ENCODE measurements around the gene RALGAPB.
"Not testable (repeated sequence)": the region's sequence is repeated elsewhere in the genome, so short reads cannot be mapped to it uniquely, and the experiment has no call there.

The RALGAPB gene

GRCh38 chr20:38461569-38461968 lies 11.1 kb upstream of the RALGAPB start:
- not testable (repeated sequence) for H3K4me1 ChIP-seq (ENCODE audit: low read depth, poor library complexity, severe bottlenecking); H3K4me3 ChIP-seq (IDR thresholded peaks at IDR 0.05; ENCODE audit: insufficient read depth, low read depth, low read length); H2AFZ ChIP-seq (ENCODE audit: low read depth); H3K4me2 ChIP-seq; H3K27me3 ChIP-seq (ENCODE audit: insufficient read depth, low read depth); H3K79me2 ChIP-seq (ENCODE audit: insufficient read depth, low read depth); H3K27ac ChIP-seq; H4K20me1 ChIP-seq (ENCODE audit: insufficient read depth); H3K36me3 ChIP-seq (ENCODE audit: insufficient read depth); H3K9ac ChIP-seq

DNA sequence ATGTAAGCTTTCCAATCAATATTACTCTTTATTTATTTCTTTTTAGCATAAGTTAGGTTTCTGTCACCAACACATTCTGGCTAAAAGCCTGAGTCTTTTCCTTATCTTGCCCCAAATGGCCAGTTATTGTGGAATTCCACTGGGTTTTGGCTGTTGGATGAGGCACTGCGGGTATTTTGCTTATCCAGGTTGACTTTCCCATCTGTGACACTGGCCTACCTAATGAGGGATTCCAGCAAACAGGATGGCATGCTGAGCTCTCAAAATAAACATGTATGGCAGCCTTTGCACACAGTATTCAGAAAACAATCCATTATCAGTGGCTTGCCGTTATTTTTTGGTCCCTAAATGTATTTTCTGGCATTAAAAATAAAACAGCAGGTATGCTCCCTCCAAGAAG lies 6.5 kb upstream of the RALGAPB start:
- Histone ChIP-seq H3K27ac (no peak overlapping the region), H3K27me3 (ENCODE audit: insufficient read depth, low read depth) (no peaks in the 10 kb centered on the region; the same call in 1 of the 2 replicates), H3K9ac (no peak overlapping the region), H3K4me3 (IDR thresholded peaks at IDR 0.05; ENCODE audit: insufficient read depth, low read depth, low read length) (no peak overlapping the region), H3K4me1 (ENCODE audit: low read depth, poor library complexity, severe bottlenecking) (no peaks in the 10 kb centered on the region), H2AFZ (ENCODE audit: low read depth) (no peak overlapping the region), H4K20me1 (ENCODE audit: insufficient read depth) (no peaks in the 10 kb centered on the region), H3K36me3 (ENCODE audit: insufficient read depth) (no peaks in the 10 kb centered on the region), H3K79me2 (ENCODE audit: insufficient read depth, low read depth) (no peaks in the 10 kb centered on the region), H3K4me2 (no peak overlapping the region)
- TF ChIP-seq, protein P1, sequence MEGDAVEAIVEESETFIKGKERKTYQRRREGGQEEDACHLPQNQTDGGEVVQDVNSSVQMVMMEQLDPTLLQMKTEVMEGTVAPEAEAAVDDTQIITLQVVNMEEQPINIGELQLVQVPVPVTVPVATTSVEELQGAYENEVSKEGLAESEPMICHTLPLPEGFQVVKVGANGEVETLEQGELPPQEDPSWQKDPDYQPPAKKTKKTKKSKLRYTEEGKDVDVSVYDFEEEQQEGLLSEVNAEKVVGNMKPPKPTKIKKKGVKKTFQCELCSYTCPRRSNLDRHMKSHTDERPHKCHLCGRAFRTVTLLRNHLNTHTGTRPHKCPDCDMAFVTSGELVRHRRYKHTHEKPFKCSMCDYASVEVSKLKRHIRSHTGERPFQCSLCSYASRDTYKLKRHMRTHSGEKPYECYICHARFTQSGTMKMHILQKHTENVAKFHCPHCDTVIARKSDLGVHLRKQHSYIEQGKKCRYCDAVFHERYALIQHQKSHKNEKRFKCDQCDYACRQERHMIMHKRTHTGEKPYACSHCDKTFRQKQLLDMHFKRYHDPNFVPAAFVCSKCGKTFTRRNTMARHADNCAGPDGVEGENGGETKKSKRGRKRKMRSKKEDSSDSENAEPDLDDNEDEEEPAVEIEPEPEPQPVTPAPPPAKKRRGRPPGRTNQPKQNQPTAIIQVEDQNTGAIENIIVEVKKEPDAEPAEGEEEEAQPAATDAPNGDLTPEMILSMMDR (conservative IDR thresholded peaks at IDR 0.05; ENCODE audit: low read depth, low read length) = no peak

GRCh38 chr20:38466983-38467382 lies 5.7 kb upstream of the RALGAPB start:
- H4K20me1 ChIP-seq (ENCODE audit: insufficient read depth) = no peaks in the 10 kb centered on the region
- H2AFZ ChIP-seq (ENCODE audit: low read depth) = no peak overlapping the region
- H3K27me3 ChIP-seq (ENCODE audit: insufficient read depth, low read depth) = no peaks in the 10 kb centered on the region; the same call in 1 of the 2 replicates
- no peak overlapping the region for H3K9ac ChIP-seq
- H3K4me3 ChIP-seq (IDR thresholded peaks at IDR 0.05; ENCODE audit: insufficient read depth, low read depth, low read length) = no peak overlapping the region
- TF ChIP-seq, protein P1 (conservative IDR thresholded peaks at IDR 0.05; ENCODE audit: low read depth, low read length) = no peak
- H3K36me3 ChIP-seq (ENCODE audit: insufficient read depth) = no peaks in the 10 kb centered on the region
- no peak overlapping the region for H3K4me2 ChIP-seq
- no peaks in the 10 kb centered on the region for H3K79me2 ChIP-seq (ENCODE audit: insufficient read depth, low read depth)
- no peak overlapping the region for H3K27ac ChIP-seq
- H3K4me1 ChIP-seq (ENCODE audit: low read depth, poor library complexity, severe bottlenecking) = no peaks in the 10 kb centered on the region

DNA sequence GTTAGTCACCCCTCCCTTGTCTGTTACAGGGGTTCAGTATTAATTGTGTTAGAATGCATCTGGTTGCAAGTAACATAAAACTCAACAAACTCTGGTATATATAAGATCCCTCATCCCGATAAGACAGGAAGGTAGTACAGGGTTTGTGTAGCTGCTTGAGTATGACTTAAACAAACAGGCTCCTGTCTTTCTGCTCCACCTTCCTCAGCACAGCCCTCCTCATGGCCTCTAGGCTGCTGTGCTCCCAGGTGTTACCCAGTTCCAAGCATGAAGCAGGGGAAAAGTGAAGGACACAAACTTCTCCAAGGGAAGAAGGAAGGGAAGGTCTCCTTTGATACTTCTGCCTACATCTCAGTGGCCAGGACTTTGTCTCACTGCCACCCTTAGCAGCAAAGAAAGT lies 1.4 kb upstream of the RALGAPB start:
- peaks cover 12% of the 10 kb centered on the region for H3K4me1 ChIP-seq (ENCODE audit: low read depth, poor library complexity, severe bottlenecking)
- no peak overlapping the region for H3K27ac ChIP-seq
- TF ChIP-seq, protein P1 (conservative IDR thresholded peaks at IDR 0.05; ENCODE audit: low read depth, low read length) = no peak
- H3K27me3 ChIP-seq (ENCODE audit: insufficient read depth, low read depth) = no peaks in the 10 kb centered on the region; the same call in 1 of the 2 replicates
- H4K20me1 ChIP-seq (ENCODE audit: insufficient read depth) = 0 out of 2 replicates have a peak, but pooled peaks cover 4% of the 10 kb centered on the region
- peaks cover 33% of the 10 kb centered on the region for H3K79me2 ChIP-seq (ENCODE audit: insufficient read depth, low read depth)
- H3K4me3 ChIP-seq (IDR thresholded peaks at IDR 0.05; ENCODE audit: insufficient read depth, low read depth, low read length) = no peak overlapping the region
- peak overlapping the region; percentile 73; the same call in 1 of the 2 replicates for H2AFZ ChIP-seq (ENCODE audit: low read depth)
- no peak overlapping the region for H3K9ac ChIP-seq
- no peaks in the 10 kb centered on the region for H3K36me3 ChIP-seq (ENCODE audit: insufficient read depth)
- H3K4me2 ChIP-seq = no peak overlapping the region

DNA sequence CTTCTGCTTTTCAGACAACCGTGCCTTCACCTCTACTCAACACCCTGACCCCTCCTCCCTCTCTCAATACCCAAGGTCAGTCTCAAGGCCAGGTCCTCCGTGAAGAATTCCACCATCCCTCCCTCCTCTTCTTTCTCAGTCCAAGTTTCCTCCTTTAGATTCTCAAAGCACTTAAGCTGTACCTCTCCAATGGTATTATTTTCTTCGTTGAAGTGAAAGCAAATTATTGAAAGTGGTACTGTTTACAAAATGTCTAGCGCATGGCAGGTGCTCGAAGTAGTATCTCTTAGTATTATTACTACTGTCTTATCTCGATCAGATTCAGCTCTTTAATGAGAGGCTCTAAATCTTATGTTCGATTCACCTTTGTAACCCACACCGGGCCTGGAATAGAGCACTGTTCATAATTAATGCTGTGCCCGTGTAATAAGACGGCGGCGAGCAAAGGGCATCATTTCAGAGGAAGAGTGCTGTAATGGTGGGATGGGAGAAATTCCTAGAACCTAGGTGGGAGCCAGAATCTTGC lies 593 bp upstream of the RALGAPB start:
- no peaks in the 10 kb centered on the region for H3K36me3 ChIP-seq (ENCODE audit: insufficient read depth)
- peak overlapping the region; percentile 6; the same call in 1 of the 2 replicates for H3K27ac ChIP-seq
- peaks cover 41% of the 10 kb centered on the region for H3K79me2 ChIP-seq (ENCODE audit: insufficient read depth, low read depth)
- peak overlapping the region; percentile 73 for H2AFZ ChIP-seq (ENCODE audit: low read depth)
- H4K20me1 ChIP-seq (ENCODE audit: insufficient read depth) = 0 out of 2 replicates have a peak, but pooled peaks cover 4% of the 10 kb centered on the region
- TF ChIP-seq, protein P1 (conservative IDR thresholded peaks at IDR 0.05; ENCODE audit: low read depth, low read length) = peak; percentile 64
- H3K4me1 ChIP-seq (ENCODE audit: low read depth, poor library complexity, severe bottlenecking) = peaks cover 12% of the 10 kb centered on the region
- H3K27me3 ChIP-seq (ENCODE audit: insufficient read depth, low read depth) = no peaks in the 10 kb centered on the region; the same call in 1 of the 2 replicates
- peak overlapping the region; percentile 79 for H3K4me2 ChIP-seq
- H3K4me3 ChIP-seq (IDR thresholded peaks at IDR 0.05; ENCODE audit: insufficient read depth, low read depth, low read length) = no peak overlapping the region
- peak overlapping the region; percentile 57; the same call in 1 of the 2 replicates for H3K9ac ChIP-seq

Data from KMS-11 (cell line).